ENCODE data around the gene TEX2.
A peak's percentile ranks its signal among the peaks of the same experiment; 100 is the strongest.

TEX2 gene, protein sequence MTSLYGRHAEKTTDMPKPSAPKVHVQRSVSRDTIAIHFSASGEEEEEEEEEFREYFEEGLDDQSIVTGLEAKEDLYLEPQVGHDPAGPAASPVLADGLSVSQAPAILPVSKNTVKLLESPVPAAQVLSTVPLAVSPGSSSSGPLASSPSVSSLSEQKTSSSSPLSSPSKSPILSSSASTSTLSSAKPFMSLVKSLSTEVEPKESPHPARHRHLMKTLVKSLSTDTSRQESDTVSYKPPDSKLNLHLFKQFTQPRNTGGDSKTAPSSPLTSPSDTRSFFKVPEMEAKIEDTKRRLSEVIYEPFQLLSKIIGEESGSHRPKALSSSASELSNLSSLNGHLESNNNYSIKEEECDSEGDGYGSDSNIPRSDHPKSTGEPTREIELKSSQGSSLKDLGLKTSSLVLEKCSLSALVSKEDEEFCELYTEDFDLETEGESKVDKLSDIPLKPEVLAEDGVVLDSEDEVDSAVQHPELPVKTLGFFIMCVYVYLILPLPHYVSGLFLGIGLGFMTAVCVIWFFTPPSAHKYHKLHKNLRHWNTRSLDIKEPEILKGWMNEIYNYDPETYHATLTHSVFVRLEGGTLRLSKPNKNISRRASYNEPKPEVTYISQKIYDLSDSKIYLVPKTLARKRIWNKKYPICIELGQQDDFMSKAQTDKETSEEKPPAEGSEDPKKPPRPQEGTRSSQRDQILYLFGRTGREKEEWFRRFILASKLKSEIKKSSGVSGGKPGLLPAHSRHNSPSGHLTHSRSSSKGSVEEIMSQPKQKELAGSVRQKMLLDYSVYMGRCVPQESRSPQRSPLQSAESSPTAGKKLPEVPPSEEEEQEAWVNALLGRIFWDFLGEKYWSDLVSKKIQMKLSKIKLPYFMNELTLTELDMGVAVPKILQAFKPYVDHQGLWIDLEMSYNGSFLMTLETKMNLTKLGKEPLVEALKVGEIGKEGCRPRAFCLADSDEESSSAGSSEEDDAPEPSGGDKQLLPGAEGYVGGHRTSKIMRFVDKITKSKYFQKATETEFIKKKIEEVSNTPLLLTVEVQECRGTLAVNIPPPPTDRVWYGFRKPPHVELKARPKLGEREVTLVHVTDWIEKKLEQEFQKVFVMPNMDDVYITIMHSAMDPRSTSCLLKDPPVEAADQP

DNA sequence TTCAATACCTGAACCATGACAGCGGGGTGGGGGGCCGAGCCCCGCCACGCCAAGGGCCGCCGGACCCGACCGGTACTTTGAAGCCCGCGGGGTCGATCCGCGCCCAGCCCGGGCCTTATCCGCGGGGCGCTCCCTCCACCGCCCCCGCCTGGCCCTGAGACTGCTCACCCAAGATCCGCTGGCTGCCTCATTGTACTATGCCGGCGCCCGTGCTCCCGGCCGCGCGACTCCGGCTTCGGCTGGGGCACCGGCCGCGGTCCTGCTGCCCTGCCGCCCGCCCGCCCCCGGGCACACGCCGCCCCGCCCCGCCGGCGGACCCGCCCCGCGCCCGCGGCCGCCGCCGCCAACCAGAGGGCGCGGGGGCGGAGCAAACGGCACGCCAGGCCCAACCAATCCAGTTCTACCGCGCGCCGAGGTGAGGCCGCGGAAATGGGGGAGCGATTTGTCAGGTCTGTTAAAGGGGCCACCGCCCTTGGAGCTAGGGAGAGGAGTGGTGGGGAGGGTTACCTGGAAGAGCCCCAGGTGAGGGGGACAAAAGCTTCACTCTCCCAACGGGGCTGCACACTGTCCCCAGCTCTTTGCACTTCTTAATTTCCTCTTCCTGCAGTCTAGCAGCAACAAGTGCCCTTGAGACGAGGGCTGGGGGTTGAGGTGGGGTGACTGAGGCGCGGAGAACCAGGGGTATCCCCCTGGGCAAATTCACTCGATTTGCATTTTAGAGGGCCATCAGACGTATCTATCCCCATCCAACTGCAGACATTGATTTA is at the start of gene TEX2:
TEX2 (minus strand) TSS at position 261 of the 767 bp plus-strand sequence. CDS start 49,043 bp downstream, outside the sequence.
- DNase-seq = peak; percentile 94

DNA sequence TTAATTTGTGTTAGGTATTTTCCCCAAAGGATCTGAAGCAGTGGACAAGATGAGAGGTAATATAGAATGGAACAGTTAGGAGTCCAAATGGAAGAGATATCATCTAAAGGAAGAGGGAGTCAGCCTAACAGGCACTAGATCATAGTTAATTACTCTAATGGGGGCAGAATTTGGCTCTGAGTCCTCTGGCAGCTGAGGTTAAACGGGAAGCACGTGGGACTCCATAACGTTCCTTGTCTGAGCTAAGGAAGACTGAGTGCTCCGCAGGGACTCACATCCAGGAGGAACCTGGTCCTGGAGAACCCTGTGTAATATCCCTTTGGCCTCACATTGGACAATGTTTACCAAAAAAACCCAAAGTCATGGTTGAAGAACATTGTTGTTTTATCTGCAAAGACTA is 46.6 kb upstream of the TEX2 start:
- no peak for DNase-seq

DNA sequence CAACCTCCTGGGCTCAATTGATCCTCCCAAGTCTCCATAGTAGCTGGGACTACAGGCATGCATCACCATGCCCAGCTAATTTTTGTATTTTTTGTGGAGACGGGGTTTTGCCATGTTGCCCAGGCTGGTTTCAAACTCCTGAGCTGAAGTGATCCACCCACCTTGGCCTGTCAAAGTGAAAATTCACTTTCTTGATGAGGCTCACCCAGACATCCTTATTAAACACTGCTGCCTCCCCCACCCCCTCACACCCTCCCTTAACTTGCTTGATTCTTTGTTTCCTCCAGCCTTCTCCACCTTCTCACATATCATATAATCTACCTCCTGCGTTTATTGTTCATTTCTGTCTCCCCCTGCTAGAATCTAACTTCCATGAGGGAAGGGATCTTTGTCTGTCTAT is 46.0 kb upstream of the TEX2 start:
- no peak for DNase-seq

DNA sequence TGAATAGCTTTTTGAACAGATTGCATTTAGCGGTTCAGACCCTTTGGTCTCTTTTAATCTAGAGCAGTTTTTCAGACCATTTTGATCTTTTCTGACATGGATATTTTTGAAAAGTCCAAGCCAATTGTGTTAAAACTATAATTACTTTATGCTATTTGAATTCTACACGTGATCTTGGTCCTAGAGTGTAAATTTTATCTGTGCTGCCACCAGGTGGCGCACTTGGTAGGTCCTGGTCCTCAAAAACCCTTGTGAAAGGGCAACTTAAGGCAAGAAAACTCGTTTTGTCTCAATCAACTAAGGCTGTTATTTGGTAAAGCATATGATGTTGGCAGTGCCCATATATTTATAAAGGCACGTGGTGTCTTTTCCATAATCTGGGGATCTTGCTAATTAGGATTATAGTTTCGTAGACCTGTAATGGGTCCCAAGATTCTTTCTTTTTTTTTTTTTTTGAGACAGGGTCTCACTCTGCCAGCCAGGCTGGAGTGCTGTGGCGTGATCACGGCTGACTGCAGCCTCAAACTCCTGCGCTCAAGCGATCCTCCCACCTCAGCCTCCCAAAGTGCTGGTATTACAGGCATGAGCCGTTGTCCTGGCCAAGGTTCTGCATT is 43.9 kb upstream of the TEX2 start:
- peak; percentile 84 for DNase-seq

DNA sequence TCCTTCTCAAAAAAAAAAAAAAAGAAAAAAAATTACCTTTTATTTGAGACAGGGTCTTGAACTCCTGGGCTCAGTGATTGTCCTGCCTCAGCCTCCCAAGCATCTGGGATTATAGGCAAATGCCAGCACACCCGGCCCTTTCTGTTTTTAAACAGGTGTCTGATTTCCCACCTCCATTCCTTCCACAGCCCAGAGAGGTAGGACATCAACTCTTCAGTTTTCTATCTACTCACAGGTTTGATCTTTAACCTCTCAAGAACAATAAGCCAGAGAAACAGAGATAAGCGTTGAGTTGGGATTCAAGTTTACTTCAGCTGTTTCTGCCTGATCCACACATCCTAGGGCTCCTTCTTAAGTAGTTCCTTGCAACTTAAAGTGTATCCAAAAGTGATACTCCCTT is 41.5 kb upstream of the TEX2 start:
- no peak for DNase-seq

DNA sequence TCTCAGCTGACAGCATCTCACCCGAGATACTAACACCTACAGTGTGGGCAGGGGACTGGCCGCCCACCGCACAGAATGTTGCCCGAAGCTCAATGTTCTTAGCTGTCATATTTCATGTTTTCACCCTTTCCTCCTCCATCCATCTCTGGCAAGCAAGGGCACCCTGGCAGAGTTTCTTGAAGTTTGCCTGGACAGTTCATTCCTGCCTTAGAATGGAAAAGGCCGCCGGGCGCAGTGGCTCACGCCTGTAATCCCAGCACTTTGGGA is 37.6 kb upstream of the TEX2 start:
- DNase-seq = no peak

DNA sequence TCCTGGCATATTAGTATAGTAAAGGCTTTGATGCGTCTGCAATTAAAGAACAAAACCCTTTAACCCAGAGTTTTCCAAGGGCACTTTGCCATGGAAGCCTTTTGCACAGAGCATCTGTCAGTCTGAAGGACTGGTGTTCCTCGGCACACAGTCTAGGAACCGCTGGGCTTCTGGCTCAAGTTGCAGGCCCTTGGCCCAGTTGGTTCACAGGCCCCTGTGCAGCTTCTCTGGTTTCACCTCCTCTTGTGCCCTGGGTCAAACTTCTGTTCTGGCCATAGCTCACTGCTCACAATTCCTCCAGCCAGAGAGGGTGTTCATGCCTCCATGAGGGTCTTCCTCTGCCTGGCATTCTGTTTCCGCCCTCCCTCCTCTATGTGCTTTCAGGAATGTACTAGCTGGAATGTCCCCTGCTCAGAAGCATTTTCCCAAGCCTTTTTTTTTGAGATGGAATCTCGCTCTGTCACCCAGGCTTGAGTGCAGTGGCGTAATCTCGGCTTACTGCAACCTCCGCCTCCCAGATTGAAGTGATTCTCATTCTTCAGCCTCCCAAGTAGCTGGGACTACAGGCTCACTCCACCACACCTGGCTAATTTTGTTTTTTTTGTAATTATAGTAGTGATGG is 34.5 kb upstream of the TEX2 start:
- no peak for DNase-seq

DNA sequence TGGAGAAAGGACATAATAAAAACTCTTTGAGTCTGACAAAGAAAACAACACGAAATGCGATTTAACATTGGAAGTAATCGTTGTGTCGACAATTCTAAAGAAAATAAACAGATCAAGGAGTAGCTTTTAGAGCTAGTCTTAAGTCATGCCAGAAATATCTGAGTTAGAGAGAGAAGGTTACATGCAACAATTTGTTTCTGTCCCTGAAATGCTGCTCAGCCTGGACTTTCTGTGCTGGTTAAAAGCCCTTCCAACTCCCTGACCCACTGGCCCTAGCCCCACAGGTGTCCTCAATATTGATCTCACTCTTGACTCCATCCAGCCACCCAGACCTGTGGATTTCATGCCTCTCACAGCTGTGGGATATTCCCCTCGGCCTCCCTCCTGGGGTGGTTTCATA is 33.2 kb upstream of the TEX2 start:
- DNase-seq = no peak

DNA sequence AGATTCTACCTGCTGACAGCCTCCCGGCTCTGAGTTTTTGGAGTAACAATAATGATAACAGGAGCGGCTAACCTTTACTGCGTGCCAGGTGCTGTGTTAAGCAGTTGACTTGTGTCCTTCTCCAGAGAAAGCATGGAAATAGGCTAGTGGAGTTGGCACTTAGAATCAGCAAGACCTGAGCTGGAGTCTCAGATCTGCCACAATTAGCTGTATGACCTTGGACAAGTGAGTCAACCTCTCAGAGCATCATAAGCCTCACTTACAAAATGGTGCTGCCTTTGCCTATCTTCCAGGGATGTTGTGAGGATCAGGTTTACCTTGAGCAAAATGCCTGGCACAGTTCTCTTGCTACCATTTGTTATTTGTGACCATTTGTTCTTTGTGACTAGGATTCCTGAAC is 32.1 kb upstream of the TEX2 start:
- no peak for DNase-seq

DNA sequence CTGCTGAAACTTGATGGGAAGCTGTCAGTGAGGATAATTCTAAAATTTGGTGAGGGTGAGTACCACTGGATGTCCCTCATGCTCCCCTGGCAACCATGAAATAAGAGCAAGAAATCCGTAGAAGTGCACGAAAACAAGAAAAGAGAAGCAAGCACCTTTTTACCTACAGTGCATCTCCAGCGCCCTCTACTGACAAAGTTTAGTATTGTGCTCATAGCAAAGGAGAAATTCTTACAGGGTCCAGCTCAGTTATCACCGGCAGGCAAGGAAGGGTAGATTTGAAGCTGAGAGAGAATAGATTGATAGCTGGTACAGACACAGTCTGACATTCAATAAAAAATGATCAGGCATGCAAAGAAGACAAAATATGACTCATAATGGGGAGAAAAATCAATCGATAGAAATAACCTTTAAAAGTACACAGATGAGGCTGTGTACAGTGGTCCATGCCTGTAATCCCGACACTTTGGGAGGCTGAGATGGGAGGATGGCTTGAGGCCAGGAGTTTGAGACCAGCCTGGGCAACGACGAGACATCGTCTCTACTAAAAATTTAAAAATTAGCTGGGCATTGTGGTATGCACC is 28.3 kb upstream of the TEX2 start:
- no peak for DNase-seq

DNA sequence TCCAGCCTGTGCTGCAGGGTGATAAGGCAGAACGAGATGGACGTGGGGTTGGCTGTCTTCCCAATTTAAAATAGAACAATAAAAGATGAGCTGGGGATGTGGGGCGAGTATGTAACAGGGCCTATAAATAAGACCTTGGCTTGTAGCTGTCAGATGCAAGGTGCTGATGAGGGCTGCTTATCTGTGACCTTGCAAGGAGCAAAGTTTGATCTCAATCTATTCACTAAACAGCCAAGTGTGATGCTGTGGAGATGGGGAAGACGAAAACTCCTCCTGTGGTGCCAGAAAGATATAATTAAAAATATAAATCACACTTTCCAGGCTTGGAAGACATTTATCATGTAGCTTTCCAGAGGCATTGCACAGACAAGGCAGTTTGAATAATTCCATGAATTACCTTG is 26.7 kb upstream of the TEX2 start:
- no peak for DNase-seq

DNA sequence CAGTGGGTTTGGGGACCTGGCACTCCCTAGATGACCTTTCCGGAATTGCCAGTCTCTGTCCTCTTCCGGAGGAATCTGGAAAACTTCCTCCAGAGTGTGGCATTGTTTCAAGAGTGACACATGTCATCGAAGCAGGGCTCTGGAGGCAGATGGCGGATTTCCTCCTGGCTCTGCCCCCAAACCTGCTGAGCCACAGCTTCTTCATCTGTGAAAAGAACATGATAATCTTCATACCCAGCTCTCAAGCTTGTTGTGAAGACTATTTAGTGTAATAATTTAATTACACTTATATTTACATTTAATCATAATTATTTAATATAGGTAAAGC is 19.7 kb upstream of the TEX2 start:
- DNase-seq = no peak

DNA sequence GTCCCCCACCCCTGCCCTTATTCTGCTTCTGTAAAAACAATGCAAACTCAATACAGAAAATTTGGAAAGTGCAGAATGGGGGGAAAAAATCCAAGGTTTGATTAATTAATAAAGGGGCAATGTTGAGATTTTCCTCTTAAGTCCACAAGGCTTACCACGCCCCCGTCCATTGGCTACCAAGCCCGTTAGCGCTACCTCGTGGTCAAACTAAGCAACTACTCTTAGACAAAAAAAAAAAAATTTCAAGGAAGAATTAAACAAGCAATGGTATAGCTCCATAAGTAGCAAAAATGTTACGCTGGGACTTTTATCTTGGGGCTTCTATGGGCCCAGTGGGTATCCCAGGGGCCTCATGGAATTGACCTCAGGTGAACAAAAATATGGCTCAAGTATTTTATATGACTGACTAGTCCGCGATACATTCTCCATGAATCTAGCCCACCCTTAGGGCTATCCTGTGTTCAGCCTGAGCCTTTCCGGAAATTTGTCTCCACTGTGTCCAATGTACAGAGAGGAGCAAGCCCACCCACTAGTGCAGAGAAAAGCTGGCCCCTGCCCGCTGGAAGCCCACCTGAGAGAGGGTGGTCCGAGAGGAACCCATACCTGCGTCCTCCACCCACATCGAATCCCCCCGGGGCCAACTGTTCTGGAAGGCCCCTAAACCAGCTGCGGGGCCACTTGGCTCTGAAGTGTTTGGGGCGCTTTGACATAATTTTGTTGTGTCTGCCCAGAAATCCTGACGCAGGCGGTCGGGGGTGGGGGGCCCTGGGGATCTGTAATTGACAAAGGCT is 19.1 kb upstream of the TEX2 start:
- DNase-seq = peak; percentile 66

DNA sequence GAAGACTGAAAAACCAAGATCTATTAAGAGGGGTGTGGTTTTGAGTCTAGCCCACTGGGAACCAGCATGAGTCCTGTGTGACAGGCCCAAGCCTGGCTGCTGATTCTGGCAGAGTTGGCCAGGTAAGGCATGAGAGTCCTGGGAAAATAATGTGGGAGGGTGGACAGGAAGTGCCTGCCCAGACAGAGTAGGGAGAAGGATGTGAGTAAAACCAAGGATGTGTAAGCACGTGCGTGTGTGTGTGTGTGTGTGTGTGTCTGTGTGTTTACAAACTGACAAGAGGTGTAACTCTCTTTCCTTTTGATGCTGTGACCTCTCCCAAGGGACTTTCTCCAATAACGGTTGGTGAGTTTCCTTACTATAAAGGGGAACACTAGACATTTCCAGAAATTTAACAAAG is 15.6 kb upstream of the TEX2 start:
- no peak for DNase-seq

DNA sequence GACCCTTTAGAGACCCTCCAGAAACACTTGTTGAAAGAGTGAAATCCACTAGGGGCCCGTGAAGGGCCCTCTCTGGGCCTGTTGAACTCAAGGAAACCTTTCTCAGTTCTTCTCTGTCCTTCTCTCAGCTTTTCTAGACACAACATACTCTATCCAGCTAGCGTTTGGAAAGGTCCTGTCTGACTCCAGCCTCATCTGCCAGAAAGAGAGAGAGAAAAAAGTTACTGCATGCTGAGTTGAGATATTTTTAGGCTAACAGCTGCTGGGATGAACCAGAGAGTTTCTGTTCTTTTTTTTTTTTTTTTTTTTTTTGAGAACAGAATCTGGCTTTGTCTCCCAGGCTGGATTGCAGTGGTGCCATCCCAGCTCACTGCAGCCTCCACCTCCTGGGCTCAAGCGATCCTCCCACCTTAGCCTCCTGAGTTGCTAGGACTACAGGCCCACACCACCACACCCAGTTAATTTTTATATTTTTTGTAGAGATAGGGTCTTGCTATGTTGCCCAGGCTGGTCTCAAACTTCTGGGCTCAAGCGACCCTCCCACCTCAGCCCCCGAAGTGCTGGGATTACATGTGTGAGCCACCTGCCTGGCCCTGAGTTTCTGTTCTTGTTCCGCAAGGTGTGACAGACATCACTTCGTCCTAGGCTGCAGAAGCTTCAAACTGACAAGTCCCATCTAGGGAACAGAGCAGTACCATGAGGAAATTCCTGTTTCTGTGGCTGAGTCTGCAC is 14.9 kb upstream of the TEX2 start:
- no peak for DNase-seq

DNA sequence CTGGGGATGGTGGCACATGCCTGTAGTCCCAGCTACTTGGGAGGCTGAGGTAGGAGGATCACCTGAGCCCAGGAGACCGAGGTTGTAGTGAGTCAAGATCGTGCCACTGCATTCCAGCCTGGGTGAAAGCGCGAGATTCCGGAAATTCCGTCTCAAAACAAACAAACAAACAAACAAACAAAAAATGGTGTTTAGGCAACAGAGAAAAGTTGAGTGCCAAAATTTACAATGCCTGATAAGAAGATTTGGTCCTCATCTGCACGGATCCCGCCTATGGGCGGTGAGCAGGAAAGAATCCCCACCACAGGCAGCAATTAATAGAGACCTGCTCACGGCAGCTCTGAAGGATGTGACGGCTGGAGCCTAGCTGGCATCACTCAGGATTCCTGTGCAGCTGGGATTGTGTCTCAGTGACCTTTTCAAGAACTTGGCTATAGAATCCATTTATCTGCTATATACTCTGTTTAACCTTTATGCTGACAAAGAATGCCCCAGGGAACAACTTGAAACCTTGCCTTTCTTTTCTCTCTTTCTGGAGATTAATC is 14.0 kb upstream of the TEX2 start:
- no peak for DNase-seq

DNA sequence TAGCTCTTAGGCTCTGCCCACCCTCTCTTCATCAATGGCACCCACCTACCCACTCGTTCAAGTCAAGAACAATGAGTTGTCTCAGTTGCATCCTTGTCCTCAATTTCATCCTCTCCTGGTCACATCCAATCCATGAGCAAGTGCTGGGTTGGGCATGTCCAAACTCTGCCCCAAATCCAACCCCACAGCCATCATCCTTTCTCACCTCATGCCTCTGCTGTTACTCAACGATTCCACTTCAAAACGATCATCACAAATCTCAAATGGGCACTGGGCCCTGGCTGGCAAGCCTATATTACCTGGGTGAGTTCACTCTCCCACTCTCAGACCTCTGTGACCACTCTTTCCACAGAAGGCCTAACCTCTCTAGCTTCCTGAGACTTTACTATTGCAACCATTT is 12.0 kb upstream of the TEX2 start:
- no peak for DNase-seq

DNA sequence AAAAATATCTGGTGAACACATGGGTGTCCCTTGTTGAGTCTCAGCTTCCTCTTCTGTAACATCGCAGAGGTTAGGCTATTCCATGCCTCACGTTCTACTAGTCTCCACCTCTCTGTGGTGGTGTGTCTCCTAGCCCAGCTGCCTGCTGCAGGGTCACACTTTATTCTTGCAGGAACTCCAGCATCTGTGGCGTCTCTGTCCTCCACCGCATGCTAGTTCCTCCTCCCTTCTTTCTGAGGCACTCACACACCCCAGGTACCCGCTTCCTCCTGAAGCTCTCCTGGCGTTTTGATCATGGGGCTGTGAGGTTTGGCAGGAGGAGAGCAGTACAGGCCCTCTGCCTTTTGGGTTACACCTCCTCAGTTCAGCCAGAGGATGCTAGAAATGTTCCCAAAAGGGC is 9.9 kb upstream of the TEX2 start:
- DNase-seq = no peak

DNA sequence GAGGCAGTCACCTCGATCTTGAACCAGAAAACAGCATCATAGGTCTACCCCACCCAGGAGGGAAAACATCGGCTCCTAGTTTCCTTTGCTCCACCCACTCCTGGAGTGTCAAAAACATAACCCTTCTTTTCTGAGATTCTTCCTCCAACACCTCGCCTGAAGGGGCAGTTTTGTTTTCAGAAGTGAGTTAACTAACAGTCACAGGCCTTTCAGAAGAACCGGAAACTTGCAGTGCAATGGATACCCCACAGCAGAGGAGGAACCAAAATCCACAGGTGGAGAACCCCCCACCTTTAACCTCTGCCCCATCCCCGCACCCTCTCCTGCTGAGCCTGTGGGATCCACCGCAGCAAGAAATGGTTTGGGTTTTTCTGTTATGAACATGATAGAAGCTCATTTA is 7.8 kb upstream of the TEX2 start:
- DNase-seq = no peak
